ENCODE data around the gene INAFM2. TPM values are rescaled to one million over a fixed set of nuclear protein-coding genes. Genes with fewer than 3 reads are reported as not detected.

INAFM2 gene
- total RNA-seq, 2 experiments from 2014 or later, result 3.3 to 4.4 TPM

GRCh38 chr15:40367371-40367685 is 43.8 kb downstream of the INAFM2 start:
- no peaks in the 10 kb centered on the region for H3K79me2 ChIP-seq (ENCODE audit: insufficient read depth, low read depth, low read length)
- H3K9me3 ChIP-seq (ENCODE audit: low read length), result no peaks in the 10 kb centered on the region
- peak overlapping the region; percentile 72 for H3K4me2 ChIP-seq (ENCODE audit: low read length)
- intact Hi-C loops (cut with micrococcal nuclease; ENCODE audit: unreplicated experiment), result no loop called here
- peaks cover 9% of the 10 kb centered on the region for H3K4me1 ChIP-seq (ENCODE audit: insufficient read depth, low read length, poor library complexity, severe bottlenecking)
- no peaks in the 10 kb centered on the region for H4K20me1 ChIP-seq (ENCODE audit: insufficient read depth, low read length)
- H3K27ac ChIP-seq (ENCODE audit: low read depth, low read length, poor library complexity, severe bottlenecking), result no peak overlapping the region
- ChIA-PET POLR2A (interaction anchor here (0.8 kb wide), 1 partner anchor 38 kb away, joined by 3 read pairs; the partner anchor contains the start of gene IVD), CTCF (ENCODE audit: unreplicated experiment) (no interaction called here)
- H2AFZ ChIP-seq (ENCODE audit: low read length), result peak overlapping the region; percentile 79
- H3K9me2 ChIP-seq (ENCODE audit: insufficient read depth, low read length), result no peaks in the 10 kb centered on the region
- BruUV-seq (replicated peaks), result no TSS peak
- H3K4me3 ChIP-seq (ENCODE audit: low read depth, low read length, poor library complexity, severe bottlenecking), result peak overlapping the region; percentile 60
- no peak for DNase-seq (ENCODE audit: low spot score)
- no peaks in the 10 kb centered on the region for H3K36me3 ChIP-seq (ENCODE audit: insufficient read depth, low read length)
- no peak for TF ChIP-seq EZH2phosphoT487 (IDR thresholded peaks at IDR 0.05; ENCODE audit: borderline replicate concordance, low read depth, low read length)
- TF ChIP-seq CTCF (conservative IDR thresholded peaks at IDR 0.05; ENCODE audit: low read length), result no peak

- ChIA-PET CTCF (ENCODE audit: unreplicated experiment) (no interaction called here), POLR2A (interaction anchor here (0.8 to 1.2 kb wide), 2 partner anchors 10 to 38 kb away, joined by 3 to 4 read pairs; partner anchors contain the start of gene IVD)
- no TSS peak for BruUV-seq (replicated peaks)
- TF ChIP-seq EZH2phosphoT487 (IDR thresholded peaks at IDR 0.05; ENCODE audit: borderline replicate concordance, low read depth, low read length), result no peak
- peak; percentile 78 for TF ChIP-seq CTCF (conservative IDR thresholded peaks at IDR 0.05; ENCODE audit: low read length)
- H3K9me2 ChIP-seq (ENCODE audit: insufficient read depth, low read length), result no peaks in the 10 kb centered on the region
- no peaks in the 10 kb centered on the region for H4K20me1 ChIP-seq (ENCODE audit: insufficient read depth, low read length)
- H3K36me3 ChIP-seq (ENCODE audit: insufficient read depth, low read length), result no peaks in the 10 kb centered on the region
- intact Hi-C loops (cut with micrococcal nuclease; ENCODE audit: unreplicated experiment), result loop anchor here (1.0 kb wide), 1 partner anchor 54 kb away; no protein-coding TSS in a partner anchor
- peak overlapping the region; percentile 60 for H3K4me3 ChIP-seq (ENCODE audit: low read depth, low read length, poor library complexity, severe bottlenecking)
- no peak overlapping the region for H3K27ac ChIP-seq (ENCODE audit: low read depth, low read length, poor library complexity, severe bottlenecking)
- H3K9me3 ChIP-seq (ENCODE audit: low read length), result no peaks in the 10 kb centered on the region
- peak overlapping the region; percentile 72 for H3K4me2 ChIP-seq (ENCODE audit: low read length)
- peak overlapping the region; percentile 79 for H2AFZ ChIP-seq (ENCODE audit: low read length)
- H3K4me1 ChIP-seq (ENCODE audit: insufficient read depth, low read length, poor library complexity, severe bottlenecking), result peaks cover 9% of the 10 kb centered on the region
- no peaks in the 10 kb centered on the region for H3K79me2 ChIP-seq (ENCODE audit: insufficient read depth, low read depth, low read length)
- peak; percentile 90 for DNase-seq (ENCODE audit: low spot score)
Observed at GRCh38 chr15:40367686-40368611, 44.5 kb downstream of the INAFM2 start.

Measured in OCI-LY7 (cell line).